Fibroblast of villous mesenchyme (primary cell): ENCODE measurements around the gene MYL12A. TPM values are rescaled to one million over a fixed set of nuclear protein-coding genes. Genes with fewer than 3 reads are reported as not detected.
"Not testable (repeated sequence)": the region's sequence is repeated elsewhere in the genome, so short reads cannot be mapped to it uniquely, and the experiment has no call there.

Experiments
- DNase-seq: peaks from one replicate; pipeline ENCODE4 v3.0.0-alpha.2; 2010; ENCODE audit warnings: low read depth
- H3K4me3 ChIP-seq: 2 replicates; pipeline ENCODE4 v1.5.1; 2011; ENCODE audit warnings: low read depth, mild to moderate bottlenecking, low read length
- CTCF ChIP-seq: IDR thresholded peaks from 2 replicates; pipeline ENCODE4 v1.5.1; 2012; ENCODE audit warnings: low read depth, mild to moderate bottlenecking, low read length; ENCODE audit not compliant: insufficient read depth
- total RNA-seq: library from RNA; depleted of rRNA; stranded (reverse); fragments of >200 nt; gene quantifications from 2 replicates; pipeline ENCODE4 v1.2.3, GENCODE V29; 2012

Gene MYL12A
- total RNA-seq, 1 donor = 1,222 TPM

GRCh38 chr18:3269241-3269913, 21.8 kb downstream of the MYL12A start:
- no peak for DNase-seq
- no peak overlapping the region for H3K4me3 ChIP-seq
- TF ChIP-seq CTCF = no peak

DNA sequence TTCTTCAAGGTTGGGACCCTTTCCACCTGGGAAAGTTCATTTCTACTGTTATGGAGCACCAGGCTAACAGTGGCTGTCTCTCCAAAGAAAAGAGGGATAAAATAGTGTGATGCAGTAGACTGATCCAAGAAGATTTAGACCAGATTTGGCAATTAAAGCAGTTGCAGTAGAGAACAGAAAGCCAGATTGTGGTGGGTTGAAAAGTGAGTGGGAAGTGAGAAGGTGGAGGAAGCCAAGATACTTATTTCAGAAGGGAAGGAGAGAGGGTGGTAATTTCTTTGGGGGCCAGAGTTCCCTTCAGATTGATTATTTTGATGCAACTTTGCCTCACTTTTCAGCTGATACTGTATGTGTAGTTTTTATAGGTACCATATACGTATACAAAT, 22.3 kb downstream of the MYL12A start:
- DNase-seq = no peak
- no peak for TF ChIP-seq CTCF
- no peak overlapping the region for H3K4me3 ChIP-seq

- DNase-seq = no peak
- no peak for TF ChIP-seq CTCF
- no peak overlapping the region for H3K4me3 ChIP-seq
Observed at GRCh38 chr18:3273042-3273441, 25.4 kb downstream of the MYL12A start.

- DNase-seq, H3K4me3 ChIP-seq: not testable (repeated sequence)
Observed at GRCh38 chr18:3277643-3278213, 30.1 kb downstream of the MYL12A start.

GRCh38 chr18:3279201-3280185, 31.9 kb downstream of the MYL12A start:
- TF ChIP-seq CTCF = no peak
- no peak for DNase-seq

GRCh38 chr18:3281456-3282400, 34.1 kb downstream of the MYL12A start:
- peak; percentile 49 for TF ChIP-seq CTCF
- DNase-seq = peak; percentile 88
- no peak overlapping the region for H3K4me3 ChIP-seq

More at GRCh38 chr18:3279201-3280185, 31.9 kb downstream of the MYL12A start:
- H3K4me3 ChIP-seq = no peak overlapping the region
